Retinal pigment epithelial cell (primary cell): Measurements from ENCODE around the gene VIPR2.

Experiments
- DNase-seq: peaks from one replicate; pipeline ENCODE4 v3.0.0-alpha.2; 2010; ENCODE audit warnings: low read depth
- H3K4me3 ChIP-seq: 2 replicates; pipeline ENCODE4 v1.5.1; 2011; ENCODE audit warnings: mild to moderate bottlenecking, low read length, control low read depth, moderate library complexity
- CTCF ChIP-seq: conservative IDR thresholded peaks from 2 replicates; pipeline ENCODE4 v1.5.1; 2011; ENCODE audit warnings: low read depth, low read length, control low read depth, inconsistent platforms

The VIPR2 gene

GRCh38 chr7:159064816-159065510 is 79.7 kb downstream of the VIPR2 start:
- H3K4me3 ChIP-seq: no peak overlapping the region
- DNase-seq: no peak
- no peak for TF ChIP-seq CTCF

- H3K4me3 ChIP-seq: no peak overlapping the region
- no peak for DNase-seq
- no peak for TF ChIP-seq CTCF
Observed at GRCh38 chr7:159064121-159064815, 80.4 kb downstream of the VIPR2 start.

GRCh38 chr7:159063046-159063840 is 81.4 kb downstream of the VIPR2 start:
- H3K4me3 ChIP-seq: no peak overlapping the region
- no peak for DNase-seq
- no peak for TF ChIP-seq CTCF

GRCh38 chr7:159062569-159062968 is 82.1 kb downstream of the VIPR2 start:
- H3K4me3 ChIP-seq: no peak overlapping the region
- DNase-seq: no peak
- no peak for TF ChIP-seq CTCF

GRCh38 chr7:159061674-159062212 is 82.9 kb downstream of the VIPR2 start:
- no peak overlapping the region for H3K4me3 ChIP-seq
- no peak for TF ChIP-seq CTCF
- DNase-seq: no peak

- no peak for DNase-seq
- TF ChIP-seq CTCF: no peak
- no peak overlapping the region for H3K4me3 ChIP-seq
Observed at GRCh38 chr7:159061209-159061608, 83.5 kb downstream of the VIPR2 start.
